K562 (cell line): ENCODE measurements around the gene UBR7. TPM values are rescaled to one million over a fixed set of nuclear protein-coding genes. Genes with fewer than 3 reads are reported as not detected.

ENCODE experiments used
- ATAC-seq: fragments of 200-7000 bp; cut with Tn5 transposase; 3 replicates; pipeline ENCODE4 v1.9.1; 2020; ENCODE audit warnings: moderate library complexity
- BruUV-seq: library from RNA; stranded (reverse); fragments of 400-500 nt; replicated peaks from 2 replicates; lab custom pipeline; 2021; lab: Mats Ljungman, UMichigan
- CTCF ChIA-PET: fragments of 300-600 bp; formaldehyde crosslinking; extraction: SDS; loops from one replicate; lab custom pipeline; 2021; ENCODE audit warnings: low intra/inter-chr PET ratio; lab: Yijun Ruan, JAX
- POLR2A ChIA-PET: fragments of 300-600, 350-650 bp; sonication (Branson Sonifier 250); formaldehyde crosslinking; extraction: SDS; loops from one replicate; lab custom pipeline; 2021; ENCODE audit warnings: antibody characterized with exemption, inconsistent platforms; lab: Yijun Ruan, JAX
- DNase-seq, 4 experiments: peaks; one replicate each; pipeline versions ENCODE4 v3.0.0 to v3.0.0-alpha.2; 2011 to 2018; ENCODE audit warnings: low spot score in 3 of 4, mixed read lengths in 3 of 4; ENCODE audit errors: extremely low read depth in 1 of 4
- FAIRE-seq: peaks from 2 replicates; lab custom pipeline; 2011; peaks lifted over from hg19 to GRCh38; lab: Jason Lieb, UNC
- H2AFZ ChIP-seq: 2 replicates; pipeline ENCODE4 v1.6.0; 2011; ENCODE audit warnings: low read depth, low read length, control low read depth, inconsistent platforms
- H3K27ac ChIP-seq: fragments of 200-600 bp; 3 replicates; pipeline ENCODE4 v1.8.0; 2011; ENCODE audit warnings: low read depth, mild to moderate bottlenecking, control low read depth, inconsistent platforms, low read length, moderate library complexity, mixed read lengths; ENCODE audit errors: extremely low read depth
- H3K27me3 ChIP-seq, 2 experiments: fragments of 300-600 bp in 1 of 2; 2 replicates in 1 of 2; 3 replicates in 1 of 2; pipeline versions ENCODE4 v1.6.0 to v1.8.0; 2011; ENCODE audit warnings: inconsistent platforms in 2 of 2, low read length in 2 of 2, mild to moderate bottlenecking in 1 of 2, mixed read lengths in 1 of 2, moderate library complexity in 1 of 2; ENCODE audit not compliant: control insufficient read depth in 2 of 2, insufficient read depth in 2 of 2
- H3K36me3 ChIP-seq: fragments of 300-600 bp; 3 replicates; pipeline ENCODE4 v1.8.0; 2011; ENCODE audit warnings: mild to moderate bottlenecking, low read length, inconsistent platforms; ENCODE audit not compliant: control insufficient read depth, insufficient read depth
- H3K4me1 ChIP-seq, 2 experiments: fragments of 200-600 bp in 1 of 2; replicated peaks in 1 of 2; 2 replicates in 1 of 2; 3 replicates in 1 of 2; pipeline versions ENCODE4 v1.5.1 to v1.8.0; 2011; ENCODE audit warnings: inconsistent platforms in 2 of 2, low read length in 2 of 2, mild to moderate bottlenecking in 1 of 2, mixed read lengths in 1 of 2, moderate library complexity in 1 of 2; ENCODE audit not compliant: control insufficient read depth in 2 of 2, insufficient read depth in 2 of 2
- H3K4me2 ChIP-seq: 2 replicates; pipeline ENCODE4 v1.6.1; 2011; ENCODE audit warnings: low read length, control low read depth, inconsistent platforms, mixed read lengths; ENCODE audit not compliant: insufficient read depth
- H3K4me3 ChIP-seq: fragments of 200-600 bp; sonication (generic), shearing (Covaris generic); 2 replicates; pipeline ENCODE4 v1.5.1; 2016; ENCODE audit warnings: control low read depth, inconsistent platforms
- H3K79me2 ChIP-seq: fragments of 200-600 bp; 3 replicates; pipeline ENCODE4 v1.8.0; 2011; ENCODE audit warnings: low read length, inconsistent platforms; ENCODE audit not compliant: control insufficient read depth, insufficient read depth
- H3K9ac ChIP-seq, 2 experiments: 2 replicates each; pipeline versions ENCODE4 v1.6.0 to v1.6.1; 2011; ENCODE audit warnings: low read depth in 2 of 2, low read length in 2 of 2, control low read depth in 1 of 2, inconsistent platforms in 1 of 2, mild to moderate bottlenecking in 1 of 2, mixed read lengths in 1 of 2; ENCODE audit not compliant: insufficient read depth in 1 of 2
- H3K9me1 ChIP-seq: one replicate; pipeline ENCODE4 v1.6.0; 2011; ENCODE audit warnings: inconsistent platforms, mild to moderate bottlenecking, low read length, moderate library complexity; ENCODE audit not compliant: control insufficient read depth, insufficient read depth
- H3K9me3 ChIP-seq: replicated peaks from 2 replicates; pipeline ENCODE4 v1.5.1; 2011; ENCODE audit warnings: low read depth, low read length, inconsistent platforms; ENCODE audit not compliant: control insufficient read depth, insufficient read depth
- H4K20me1 ChIP-seq: replicated peaks from 2 replicates; pipeline ENCODE4 v1.6.1; 2011; ENCODE audit warnings: low read length, inconsistent platforms, mixed read lengths; ENCODE audit not compliant: control insufficient read depth, insufficient read depth
- NRF1 ChIP-seq, 2 experiments: fragments of 450-650 bp; IDR thresholded peaks in 1 of 2; conservative IDR thresholded peaks in 1 of 2; 2 replicates each; pipeline ENCODE4 v1.6.1; 2014; ENCODE audit warnings: mild to moderate bottlenecking in 2 of 2
- WGBS: fragments of 100-300 bp; shearing (Covaris generic); methylation state at CpG from one replicate; pipeline ENCODE4 v1.1.6; 2016; ENCODE audit warnings: low coverage, mixed read lengths; ENCODE audit not compliant: insufficient coverage; ENCODE audit errors: missing lambda C conversion rate; 5-methylcytosine and 5-hydroxymethylcytosine counted together
- in situ Hi-C: fragments of 300-500 bp; cut with MboI; formaldehyde crosslinking; loops from 4 replicates; pipeline ENCODE4 v1.15.0; 2018; ENCODE audit warnings: inconsistent platforms, mixed read lengths
- intact Hi-C: fragments of 100-400 bp; cut with micrococcal nuclease; formaldehyde crosslinking; loops from 2 replicates; pipeline ENCODE4 v1.14.2; 2022
- polyA plus RNA-seq, 8 experiments: library from polyadenylated mRNA; depleted of rRNA in 4 of 8; stranded (reverse) in 5 of 8; unstranded in 3 of 8; fragments of >200 nt; fragmentation: Nextera tagmentation in 2 of 8; fragmentation: Illumina TruSeq in 1 of 8; extraction: Ambion mirVana in 2 of 8; extraction: Trizol in 1 of 8; gene quantifications; 2 replicates each; pipeline versions ENCODE4 v1.2.1 to v1.2.3, GENCODE V29; 2011 to 2014; ENCODE audit warnings: inconsistent platforms in 1 of 8, missing spikeins in 1 of 8
- total RNA-seq, 7 experiments: library from RNA; depleted of rRNA in 6 of 7; stranded (reverse); fragments of >200 nt in 6 of 7; fragmentation: Illumina TruSeq in 2 of 7; extraction: Trizol in 2 of 7; gene quantifications; 2 replicates each; pipeline versions ENCODE4 v1.2.1 to v1.2.3, GENCODE V29; 2011 to 2021; ENCODE audit warnings: low replicate concordance in 1 of 7
- TF ChIP-seq, protein P1 (sequence below): sonication (generic); formaldehyde crosslinking; IDR thresholded peaks from 2 replicates; pipeline ENCODE4 v1.9.0; 2022; ENCODE audit warnings: mild to moderate bottlenecking, missing genetic modification reagents

The UBR7 gene
- total and polyA plus RNA-seq, 9 of the 15 experiments (the other 6 are each of a cell fraction or from before 2014, with no cell fraction given) = 12.5 to 63.0 (median 34.4) TPM

DNA sequence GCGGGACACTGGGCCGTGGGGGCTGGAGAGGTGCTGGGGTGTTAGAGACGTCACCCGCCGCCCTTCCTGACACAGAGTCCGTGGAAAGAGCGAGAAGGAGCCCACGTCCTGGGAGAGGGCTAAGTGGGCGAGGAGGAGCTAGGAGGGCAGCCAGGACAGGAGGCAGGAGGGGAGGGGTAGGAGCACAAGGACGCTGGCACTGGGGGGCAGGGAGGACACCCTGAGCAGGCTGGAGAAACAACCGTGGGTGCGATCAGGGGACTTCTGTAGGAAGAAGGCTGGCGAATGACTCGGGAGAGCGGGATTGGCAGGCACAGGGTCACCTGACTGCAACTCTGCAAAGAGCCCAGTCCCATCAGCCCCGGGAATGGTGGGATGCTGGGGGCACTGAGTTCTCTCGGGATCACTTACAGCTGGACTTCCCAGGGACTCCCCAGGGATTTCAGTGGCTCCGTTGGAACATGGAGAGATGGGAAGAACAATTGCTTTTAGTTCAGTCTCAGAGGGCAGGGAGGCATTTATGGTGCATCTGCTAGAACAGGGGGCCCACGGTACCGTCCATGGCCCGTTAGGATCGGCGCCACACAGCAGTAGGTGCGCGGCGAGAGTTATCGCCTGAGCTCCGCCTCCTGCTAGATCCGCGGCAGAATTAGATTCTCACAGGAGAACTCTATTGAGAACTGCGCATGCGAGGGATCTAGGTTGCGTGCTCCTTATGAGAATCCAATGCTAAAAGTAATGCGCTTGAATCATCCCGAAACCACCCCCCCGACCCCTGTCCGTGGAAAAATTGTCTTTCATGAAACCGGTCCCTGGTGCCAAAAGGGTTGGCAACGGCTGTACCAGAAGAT is 24.3 kb downstream of the UBR7 start:
- H3K27me3 ChIP-seq = 0 out of 5 replicates have a peak, but pooled peaks cover 0 to 4% of the 10 kb centered on the region in 2 experiments
- no TSS peak for BruUV-seq
- intact Hi-C loops (loop anchor here (5.0 to 10.0 kb wide), 2 partner anchors 243 to 386 kb away; no protein-coding TSS in a partner anchor), in situ Hi-C loops (no loop called here)
- H3K4me2 ChIP-seq = no peak overlapping the region
- H3K79me2 ChIP-seq = no peaks in the 10 kb centered on the region
- no peaks in the 10 kb centered on the region for H3K9me1 ChIP-seq
- H3K9ac ChIP-seq = no peak overlapping the region; a peak in 1 of 4 replicates
- DNase-seq (no peak), FAIRE-seq (no peak), ATAC-seq (no peak)
- no peak overlapping the region for H2AFZ ChIP-seq
- no peak overlapping the region for H3K27ac ChIP-seq
- WGBS = 47% methylated on average over 26 of the region's 39 CpGs
- no peaks in the 10 kb centered on the region for H4K20me1 ChIP-seq
- TF ChIP-seq NRF1 (conservative IDR thresholded peaks at IDR 0.05 in 1 of 2, IDR thresholded peaks at IDR 0.05 in 1 of 2) = 0 out of 4 replicates have a peak, but pooled peaks have one; percentile 22 to 27
- TF ChIP-seq, protein P1, sequence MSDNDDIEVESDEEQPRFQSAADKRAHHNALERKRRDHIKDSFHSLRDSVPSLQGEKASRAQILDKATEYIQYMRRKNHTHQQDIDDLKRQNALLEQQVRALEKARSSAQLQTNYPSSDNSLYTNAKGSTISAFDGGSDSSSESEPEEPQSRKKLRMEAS = no peak
- H3K36me3 ChIP-seq = peaks cover 22% of the 10 kb centered on the region; the same call in 2 of the 3 replicates
- POLR2A ChIA-PET = interaction anchor here (0.7 kb wide), 1 partner anchor 47 kb away, joined by 3 read pairs; the partner anchor contains the start of genes LYSET and MOAP1
- H3K4me3 ChIP-seq = no peak overlapping the region
- peaks cover 0 to 4% of the 10 kb centered on the region in 2 experiments; a peak in 1 of 5 replicates for H3K4me1 ChIP-seq
- CTCF ChIA-PET = no interaction called here
- no peaks in the 10 kb centered on the region for H3K9me3 ChIP-seq
